Transverse colon (tissue), 4 donors: Measurements from ENCODE around the gene NOC2L. TPM values are rescaled to one million over a fixed set of nuclear protein-coding genes. Genes with fewer than 3 reads are reported as not detected.

Experiments
- DNase-seq: peaks from one replicate; pipeline ENCODE4 v3.0.0-alpha.2; 2019
- H3K27ac ChIP-seq, 4 donors: fragments of 200-600 bp; sonication (generic); 2 replicates each; pipeline ENCODE4 v1.5.1; 2016 to 2018; ENCODE audit warnings: inconsistent platforms in 4 of 4
- H3K27me3 ChIP-seq: fragments of 200-600 bp; sonication (generic); 2 replicates; pipeline ENCODE4 v1.5.1; 2017; ENCODE audit warnings: inconsistent platforms
- H3K36me3 ChIP-seq, 4 donors: fragments of 200-600 bp; sonication (generic); 2 replicates each; pipeline ENCODE4 v1.5.1; 2017 to 2019; ENCODE audit warnings: inconsistent platforms in 4 of 4
- H3K4me1 ChIP-seq, 4 donors: fragments of 200-600 bp; sonication (generic); 2 replicates each; pipeline ENCODE4 v1.5.1; 2017 to 2020; ENCODE audit warnings: inconsistent platforms in 4 of 4
- H3K4me3 ChIP-seq, 4 donors: fragments of 200-600 bp; sonication (generic); 1 replicate in 1 of 4; 2 replicates in 3 of 4; pipeline versions ENCODE4 v1.5.1 to v1.6.1; 2017 to 2019; ENCODE audit warnings: inconsistent platforms in 4 of 4
- H3K9me3 ChIP-seq, 2 donors: fragments of 200-600 bp; sonication (generic); 2 replicates each; pipeline ENCODE4 v1.5.1; 2017 to 2019; ENCODE audit warnings: inconsistent platforms in 2 of 2
- CTCF ChIP-seq, 5 experiments: fragments of 200-600 bp in 3 of 5; fragments of 450-650 bp in 2 of 5; sonication (generic) in 3 of 5; IDR thresholded peaks; 1 replicate in 2 of 5; 2 replicates in 3 of 5; pipeline ENCODE4 v1.5.1; 2016 to 2017; ENCODE audit warnings: antibody characterized with exemption in 5 of 5, inconsistent platforms in 3 of 5, mild to moderate bottlenecking in 2 of 5, moderate library complexity in 1 of 5
- EP300 ChIP-seq: sonication (generic); formaldehyde crosslinking; IDR thresholded peaks from one replicate; pipeline ENCODE4 v1.6.1; 2017; ENCODE audit warnings: antibody characterized with exemption, low read depth
- POLR2A ChIP-seq: fragments of 450-650 bp; IDR thresholded peaks from one replicate; pipeline ENCODE4 v1.6.1; 2016; ENCODE audit warnings: antibody characterized with exemption, mild to moderate bottlenecking, moderate library complexity
- POLR2AphosphoS5 ChIP-seq, 3 donors: sonication (generic); formaldehyde crosslinking; IDR thresholded peaks; one replicate each; pipeline ENCODE4 v1.6.1; 2016; ENCODE audit warnings: antibody characterized with exemption in 3 of 3
- WGBS, 2 donors: methylation state at CpG; one replicate each; pipeline ENCODE4 v1.1.5; 2018; ENCODE audit warnings: low coverage in 1 of 2; 5-methylcytosine and 5-hydroxymethylcytosine counted together
- in situ Hi-C, 4 donors: fragments of 200-750 bp; cut with MboI; loops; one replicate each; pipeline versions ENCODE4 v1.15.0 to v1.15.1; 2017; ENCODE audit warnings: low sequenced_read_pairs in 3 of 4, low pct_ligation_motif_present in 1 of 4, low pct_unique_long_range_greater_than_20kb in 1 of 4
- intact Hi-C: fragments of 100-400 bp; cut with DNase I; formaldehyde crosslinking; loops from one replicate; pipeline ENCODE4 v1.15.1; 2023; ENCODE audit warnings: low total_unique reads
- total RNA-seq, 4 donors: library from RNA; depleted of rRNA; stranded (reverse); fragments of >200 nt; gene quantifications; one replicate each; pipeline ENCODE4 v1.1.0, GENCODE V29; 2016

Gene NOC2L
- total RNA-seq, 4 donors from 2014 or later, result 17.6 to 50.4 (median 31.6) TPM

DNA sequence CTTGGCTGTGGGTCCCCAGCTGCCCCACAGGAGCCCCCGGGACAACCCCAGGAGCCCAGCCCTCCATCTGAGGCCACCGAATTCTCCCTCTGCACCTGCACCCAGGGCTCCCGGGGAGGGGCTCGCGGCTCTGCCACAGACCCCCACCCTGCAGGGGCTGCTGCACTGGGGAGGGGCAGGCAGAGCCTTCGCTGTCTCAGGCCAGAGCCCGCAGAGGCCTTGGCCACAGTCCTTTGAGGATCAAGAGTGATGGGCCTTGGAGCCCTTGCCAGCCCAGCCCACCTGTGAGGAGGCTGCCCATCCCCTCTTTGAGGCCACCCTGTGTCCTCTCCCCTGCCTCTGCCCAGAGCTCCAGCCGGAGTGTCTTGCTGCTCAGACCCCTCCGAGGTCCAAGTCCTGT lies 16.3 kb upstream of the NOC2L start:
- Histone ChIP-seq H3K9me3 (no peaks in the 10 kb centered on the region), H3K36me3 (no peaks in the 10 kb centered on the region), H3K27ac (no peak overlapping the region), H3K4me3 (no peak overlapping the region), H3K4me1 (peaks cover 0 to 9% (median 7%) of the 10 kb centered on the region in 4 donors), H3K27me3 (peaks cover 58% of the 10 kb centered on the region)
- DNase-seq, result no peak
- intact Hi-C loops, result no loop called here
- in situ Hi-C loops, result no loop called here
- TF ChIP-seq EP300 (no peak), POLR2AphosphoS5 (IDR thresholded peaks at IDR 0.05) (no peak), CTCF (IDR thresholded peaks at IDR 0.05) (no peak), POLR2A (no peak)
- 54% methylated on average over 7 of the region's 9 CpGs; no CpG with 5 or more reads in 1 of the 2 donors for WGBS, 2 donors

GRCh38 chr1:974687-975328 lies 15.8 kb upstream of the NOC2L start:
- Histone ChIP-seq H3K27ac (no peak overlapping the region), H3K27me3 (peaks cover 58% of the 10 kb centered on the region), H3K36me3 (no peaks in the 10 kb centered on the region), H3K4me1 (peaks cover 0 to 9% (median 7%) of the 10 kb centered on the region in 4 donors), H3K9me3 (no peaks in the 10 kb centered on the region), H3K4me3 (no peak overlapping the region)
- in situ Hi-C loops (no loop called here), intact Hi-C loops (no loop called here)
- 53 to 77% methylated on average over 8 to 17 of the region's 17 CpGs for WGBS, 2 donors
- no peak for TF ChIP-seq CTCF (IDR thresholded peaks at IDR 0.05)
- TF ChIP-seq EP300, result no peak
- TF ChIP-seq POLR2AphosphoS5 (IDR thresholded peaks at IDR 0.05), result no peak
- TF ChIP-seq POLR2A, result no peak
- no peak for DNase-seq

DNA sequence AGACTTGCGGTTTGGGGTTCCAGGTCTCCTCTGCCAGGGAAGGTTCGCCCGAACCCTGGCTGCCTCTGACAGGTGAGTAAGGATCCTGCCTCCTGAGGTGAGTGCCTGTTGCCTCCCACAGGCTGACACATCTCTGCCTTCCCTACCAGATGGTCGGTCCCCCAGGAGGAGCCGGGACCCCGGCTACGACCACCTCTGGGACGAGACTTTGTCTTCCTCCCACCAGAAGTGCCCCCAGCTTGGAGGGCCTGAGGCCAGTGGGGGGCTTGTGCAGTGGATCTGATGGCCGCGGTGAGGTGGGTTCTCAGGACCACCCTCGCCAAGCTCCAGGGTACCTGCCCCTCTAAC lies 15.2 kb upstream of the NOC2L start:
- Histone ChIP-seq H3K27me3 (peaks cover 58% of the 10 kb centered on the region), H3K27ac (no peak overlapping the region), H3K4me1 (peaks cover 0 to 9% (median 7%) of the 10 kb centered on the region in 4 donors), H3K9me3 (no peaks in the 10 kb centered on the region), H3K4me3 (no peak overlapping the region), H3K36me3 (no peaks in the 10 kb centered on the region)
- TF ChIP-seq POLR2A (no peak), POLR2AphosphoS5 (IDR thresholded peaks at IDR 0.05) (no peak), CTCF (IDR thresholded peaks at IDR 0.05) (no peak), EP300 (no peak)
- in situ Hi-C loops, result no loop called here
- 92% methylated on average over 10 of the region's 11 CpGs; no CpG with 5 or more reads in 1 of the 2 donors for WGBS, 2 donors
- no peak for DNase-seq
- intact Hi-C loops, result no loop called here

DNA sequence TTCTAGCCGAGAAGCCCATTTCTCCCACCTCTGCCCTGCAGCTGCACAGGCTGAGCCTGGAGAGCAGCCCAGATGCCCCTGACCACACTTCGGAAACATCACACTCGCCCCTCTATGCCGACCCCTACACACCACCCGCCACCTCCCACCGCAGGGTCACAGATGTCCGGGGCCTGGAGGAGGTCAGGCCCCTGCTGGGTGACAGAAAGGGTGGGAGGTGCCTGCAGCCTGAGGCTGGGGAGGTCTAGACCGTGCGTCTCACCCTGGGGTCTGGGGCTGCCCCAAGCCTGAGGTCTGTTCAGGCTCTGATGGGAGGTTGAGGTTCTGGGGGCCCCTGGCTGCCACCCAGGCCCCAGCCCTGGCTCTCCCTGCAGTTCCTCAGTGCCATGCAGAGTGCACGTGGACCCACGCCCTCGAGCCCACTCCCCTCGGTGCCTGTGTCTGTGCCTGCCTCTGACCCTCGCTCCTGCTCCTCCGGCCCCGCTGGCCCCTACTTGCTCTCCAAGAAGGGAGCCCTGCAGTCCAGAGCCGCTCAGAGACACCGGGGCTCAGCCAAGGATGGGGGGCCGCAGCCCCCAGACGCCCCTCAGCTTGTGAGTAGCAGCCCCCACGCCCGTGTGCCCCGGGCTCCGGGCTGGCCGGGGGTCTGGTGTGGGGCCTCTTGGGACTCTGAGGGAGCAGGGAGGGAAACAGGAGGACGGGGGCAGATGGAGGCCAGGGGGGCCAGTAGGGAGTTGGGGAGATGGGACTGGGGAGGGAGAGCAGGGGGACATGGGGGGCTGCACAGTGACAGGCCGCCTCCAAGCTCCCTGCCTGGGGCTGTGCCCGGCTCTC lies 14.6 kb upstream of the NOC2L start:
- Histone ChIP-seq H3K36me3 (no peaks in the 10 kb centered on the region), H3K4me3 (no peak overlapping the region), H3K27me3 (peaks cover 61% of the 10 kb centered on the region), H3K9me3 (no peaks in the 10 kb centered on the region), H3K27ac (no peak overlapping the region), H3K4me1 (peaks cover 0 to 9% (median 7%) of the 10 kb centered on the region in 4 donors)
- TF ChIP-seq POLR2AphosphoS5 (IDR thresholded peaks at IDR 0.05), result no peak
- TF ChIP-seq EP300, result no peak
- no peak for TF ChIP-seq CTCF (IDR thresholded peaks at IDR 0.05)
- no peak for TF ChIP-seq POLR2A
- WGBS, 2 donors, result 82% methylated on average over 28 of the region's 28 CpGs; no CpG with 5 or more reads in 1 of the 2 donors
- no peak for DNase-seq
- in situ Hi-C loops (no loop called here), intact Hi-C loops (no loop called here)
